ENCODE measurements around the gene JOSD1.

Gene JOSD1

DNA sequence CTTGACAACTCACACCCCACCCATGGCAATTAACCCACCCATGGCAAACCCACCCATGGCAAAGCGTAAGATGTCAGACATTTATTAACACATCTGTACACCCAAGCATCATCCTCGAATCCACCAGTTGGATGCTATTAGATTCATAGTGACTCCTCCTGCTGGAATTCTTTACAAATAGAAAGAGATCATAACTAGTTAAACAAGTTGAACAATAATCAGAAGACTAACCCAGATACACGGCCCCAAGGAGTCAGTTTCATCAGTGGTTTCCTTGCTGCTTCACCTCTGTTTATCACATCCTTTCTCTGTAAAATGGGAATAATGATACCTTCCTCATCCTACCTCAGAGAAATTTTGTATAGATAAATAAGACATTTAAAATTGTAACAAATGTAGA is 10.1 kb upstream of the JOSD1 start:
- no peak for DNase-seq

GRCh38 chr22:38710351-38710750 is 9.6 kb upstream of the JOSD1 start:
- no peak for DNase-seq

GRCh38 chr22:38709306-38709705 is 8.6 kb upstream of the JOSD1 start:
- no peak for DNase-seq

DNA sequence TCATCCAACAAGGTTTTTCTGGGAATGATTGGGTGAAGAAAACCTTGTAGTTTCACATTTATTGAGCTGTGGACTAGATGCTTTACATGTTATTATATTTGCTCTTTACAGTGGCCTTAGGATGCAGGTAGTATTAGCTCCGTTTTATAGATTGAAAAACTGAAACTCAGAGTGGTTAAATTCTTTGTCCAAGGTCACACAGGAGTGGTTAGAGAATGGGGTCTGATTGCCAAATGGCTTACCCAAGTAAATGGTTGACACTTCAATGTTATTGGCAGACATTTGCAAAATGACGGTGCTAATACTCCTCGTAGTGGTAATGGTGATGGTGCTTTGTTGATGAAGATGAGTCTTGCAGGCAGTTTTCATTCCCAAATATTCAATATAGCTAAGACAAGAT is 7.2 kb upstream of the JOSD1 start:
- no peak for DNase-seq

GRCh38 chr22:38707346-38707745 is 6.6 kb upstream of the JOSD1 start:
- DNase-seq = no peak

DNA sequence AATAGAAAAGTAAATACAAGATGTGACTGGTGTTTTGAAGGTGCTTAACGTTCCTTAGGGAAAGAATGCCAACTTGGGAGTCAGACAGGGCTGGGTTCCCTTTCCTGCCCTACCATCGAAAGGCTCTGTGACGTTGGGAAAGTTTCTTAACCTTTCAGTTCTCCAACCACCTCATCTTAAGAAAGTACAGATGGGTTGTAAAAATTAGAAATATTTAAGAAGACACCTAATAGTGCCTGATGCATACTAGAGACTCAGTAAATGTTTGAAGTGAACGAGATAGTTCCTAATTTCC is 6.1 kb upstream of the JOSD1 start:
- DNase-seq = no peak

DNA sequence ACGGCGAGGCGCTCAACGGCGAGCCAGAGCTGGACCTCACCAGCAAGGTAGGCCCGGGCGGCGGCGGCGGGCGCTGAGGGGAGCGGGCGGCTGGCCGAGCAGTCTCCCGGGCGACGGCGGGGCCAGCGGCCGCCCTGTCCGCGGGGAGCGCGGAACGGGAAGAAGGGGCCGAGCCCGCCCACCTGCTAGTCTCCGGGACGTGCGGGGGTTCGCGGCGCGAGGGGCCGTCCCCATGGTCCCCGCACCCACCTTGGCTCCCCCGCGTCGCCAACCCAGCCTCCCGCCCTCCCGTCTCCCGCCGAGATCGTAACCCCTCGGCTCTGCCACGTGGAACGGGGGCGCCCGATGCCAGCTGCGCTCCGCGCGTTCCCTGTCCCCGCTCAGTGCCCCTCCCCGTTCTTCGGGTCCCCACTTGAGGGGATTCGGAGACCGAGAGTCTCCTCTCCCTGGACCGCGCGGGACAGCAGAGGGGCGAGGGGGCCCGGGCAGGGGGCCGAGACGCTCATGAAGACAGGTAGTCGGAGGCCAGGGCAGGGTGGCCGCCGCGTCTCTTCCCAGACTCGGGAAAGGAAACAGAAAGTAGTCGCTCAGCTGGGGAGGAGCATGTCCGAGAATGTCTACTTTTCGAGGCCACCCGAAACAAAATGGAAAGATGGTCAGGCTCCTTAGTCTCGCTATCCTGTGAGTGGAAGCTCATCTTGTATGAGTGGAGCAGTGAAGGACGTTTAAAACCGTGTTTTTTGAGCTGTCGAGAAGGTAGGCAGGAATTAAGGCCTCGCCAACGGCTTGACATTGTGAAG is 5.6 kb upstream of the JOSD1 start:
- DNase-seq = peak; percentile 41 to 64

DNA sequence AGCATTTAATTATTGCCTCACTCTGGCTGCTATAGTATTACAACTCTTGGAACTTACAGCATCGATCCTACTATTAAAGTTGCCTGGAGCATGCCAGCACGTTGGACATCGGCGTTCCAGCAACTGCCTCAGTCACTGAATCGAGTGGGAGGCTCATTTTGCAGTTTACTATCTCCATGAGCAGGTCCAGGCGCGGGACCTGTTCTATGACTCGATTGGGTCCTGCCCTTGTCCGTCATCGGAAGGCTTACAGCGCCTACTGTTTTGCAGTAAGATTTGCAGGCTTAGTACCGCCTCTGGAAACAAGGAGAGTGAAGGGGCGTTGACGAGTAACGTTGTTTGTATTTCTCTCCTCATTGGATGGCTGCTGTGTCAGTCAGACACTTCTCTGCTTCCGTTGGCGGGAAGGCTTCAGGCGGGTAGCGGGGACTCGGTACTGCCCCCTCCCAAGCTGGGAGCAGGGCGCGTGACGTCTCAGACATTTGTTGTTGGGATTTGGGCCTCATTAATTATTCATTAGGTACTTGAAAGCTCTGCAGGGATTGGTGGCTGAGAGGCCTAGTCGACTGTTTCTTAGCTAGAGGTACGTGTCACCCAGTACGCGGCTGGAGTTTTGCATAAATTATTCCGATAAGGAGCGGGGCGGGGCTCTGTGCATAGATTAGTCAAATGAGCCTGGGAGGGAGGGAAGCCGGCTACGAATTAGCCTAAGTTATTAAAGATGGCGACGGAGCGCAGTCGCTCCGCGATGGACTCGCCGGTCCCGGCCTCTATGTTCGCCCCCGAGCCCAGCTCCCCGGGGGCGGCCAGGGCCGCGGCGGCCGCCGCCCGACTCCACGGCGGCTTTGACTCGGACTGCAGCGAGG is 4.7 kb upstream of the JOSD1 start, which contains the start of gene GTPBP1:
Gene GTPBP1, plus strand, starts transcription at position 710 of the 866 bp plus-strand sequence. Its CDS starts 12 bp downstream, at position 722.
- peak; percentile 99 to 100 for DNase-seq

DNA sequence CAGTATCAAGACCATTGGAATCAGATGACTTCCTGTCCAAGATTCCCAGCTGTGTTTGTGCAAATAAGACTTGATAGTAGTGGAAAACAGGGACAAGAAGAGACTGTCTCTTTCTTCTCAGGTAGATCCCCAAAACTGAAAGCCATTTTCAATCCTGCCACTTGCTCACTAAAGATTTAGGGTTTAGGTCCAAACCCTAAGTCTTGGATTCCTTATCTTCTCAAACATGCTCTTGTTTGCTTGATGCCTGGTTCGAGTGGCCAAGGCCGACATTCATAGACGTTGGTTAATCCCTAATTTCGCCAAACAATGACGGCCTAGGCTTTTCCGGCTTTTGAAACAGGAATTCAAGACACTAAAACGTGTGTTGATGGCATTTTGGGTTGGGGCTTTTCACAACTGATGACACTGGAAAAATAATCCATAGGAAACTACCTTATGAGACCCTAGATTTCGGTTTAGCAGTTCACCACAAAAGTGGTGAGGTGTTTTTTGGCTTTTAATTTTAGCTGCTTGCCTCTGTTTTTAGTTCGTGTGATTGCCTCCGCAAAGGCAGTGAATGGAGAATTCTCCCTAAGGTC is 4.0 kb upstream of the JOSD1 start:
- DNase-seq = no peak

GRCh38 chr22:38700270-38700788 is 414 bp downstream of the JOSD1 start:
- DNase-seq = no peak

DNA sequence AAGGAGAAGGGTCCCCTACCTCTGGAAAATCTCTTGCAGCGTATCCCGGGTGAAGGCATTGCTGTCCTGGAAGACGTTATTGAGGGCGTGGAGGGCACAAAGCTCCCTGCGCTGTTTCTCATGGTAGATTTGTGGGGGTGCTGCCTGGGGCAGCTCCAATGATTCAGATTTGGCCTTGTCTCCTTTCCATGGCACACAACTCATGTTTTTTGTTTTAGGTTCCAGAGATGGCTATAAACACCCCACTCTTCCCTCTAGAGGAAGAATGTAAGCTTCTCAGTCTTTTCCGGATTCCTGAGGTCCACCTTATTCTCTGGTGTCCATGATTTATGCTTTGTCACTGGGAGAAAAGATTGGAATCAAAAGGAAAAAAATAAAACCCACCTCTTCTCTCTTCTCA is 959 bp downstream of the JOSD1 start:
- no peak for DNase-seq

GRCh38 chr22:38699143-38699542 is 1.6 kb downstream of the JOSD1 start:
- DNase-seq = no peak

- DNase-seq = no peak
These were observed 2.2 kb downstream of the JOSD1 start for GRCh38 chr22:38698407-38699094.

DNA sequence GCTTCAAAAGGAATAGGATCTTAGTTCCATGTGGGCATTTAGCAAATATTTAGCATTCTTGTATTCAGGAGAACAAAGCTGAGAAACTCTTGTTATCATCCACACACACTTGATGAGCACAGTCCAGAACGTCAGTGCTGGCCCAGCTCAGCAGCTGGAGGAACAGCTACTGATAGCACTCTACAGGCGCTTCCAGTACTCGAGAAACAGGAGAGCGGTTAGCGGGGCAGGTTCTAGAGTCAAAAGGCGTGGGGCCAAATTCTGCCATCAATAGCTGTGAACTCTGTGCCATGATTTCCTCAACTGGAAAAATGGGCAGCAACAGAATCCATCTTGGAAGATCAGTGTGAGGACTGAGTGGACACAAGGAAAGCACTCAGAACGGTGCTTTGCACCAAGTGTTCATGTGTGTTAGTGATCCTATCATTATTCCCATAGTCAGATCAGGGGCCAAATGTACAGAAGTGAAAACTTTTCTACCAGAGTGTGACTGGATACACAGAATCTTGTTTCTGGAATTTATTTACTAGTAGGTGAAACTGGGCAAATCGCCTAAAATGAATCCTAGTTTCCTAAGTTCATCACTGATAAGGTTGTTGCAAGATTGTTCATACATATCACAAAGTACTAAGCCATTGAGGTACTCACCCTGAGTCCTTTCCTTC is 3.2 kb downstream of the JOSD1 start:
- DNase-seq = no peak

DNA sequence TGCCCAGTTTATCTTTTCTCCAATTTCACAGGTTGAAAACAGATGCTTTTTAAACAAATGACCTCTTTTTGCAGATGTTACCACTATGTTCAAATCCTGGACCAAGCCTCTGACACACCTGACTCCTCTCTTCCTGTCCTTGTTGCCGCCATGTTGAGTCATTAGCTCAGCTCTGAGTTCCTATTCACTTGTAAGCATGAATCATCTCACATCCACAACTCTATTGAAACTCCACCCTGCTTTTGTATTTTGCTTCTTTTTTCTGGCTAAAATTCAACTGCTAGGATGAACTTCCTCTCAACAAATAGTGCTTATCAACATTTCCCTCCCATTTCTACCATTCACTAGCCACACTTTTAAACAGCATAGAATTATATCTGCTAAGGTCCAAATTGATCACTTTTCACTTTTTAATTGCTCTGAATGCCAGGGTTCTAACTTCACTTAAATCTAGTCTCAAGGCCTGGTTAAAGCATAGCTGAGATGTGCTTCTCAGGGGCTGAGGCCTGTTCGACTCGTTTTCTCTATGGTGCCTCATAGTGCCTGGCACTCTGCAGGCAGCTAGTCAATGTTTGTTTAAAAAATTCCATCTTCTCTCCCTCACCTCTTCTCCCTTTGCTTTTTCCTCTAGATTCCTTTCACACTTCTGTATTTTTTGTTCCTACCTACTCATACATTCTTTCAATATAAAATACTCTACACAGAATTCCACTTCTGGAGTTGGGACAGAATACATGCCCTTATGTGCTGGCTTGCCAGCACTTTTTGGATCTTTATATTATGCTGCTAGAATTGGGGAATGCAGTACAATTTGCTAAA is 3.9 kb downstream of the JOSD1 start:
- peak; percentile 23 to 37 for DNase-seq

- no peak for DNase-seq
These were observed 5.8 kb downstream of the JOSD1 start for GRCh38 chr22:38694940-38695339.

DNA sequence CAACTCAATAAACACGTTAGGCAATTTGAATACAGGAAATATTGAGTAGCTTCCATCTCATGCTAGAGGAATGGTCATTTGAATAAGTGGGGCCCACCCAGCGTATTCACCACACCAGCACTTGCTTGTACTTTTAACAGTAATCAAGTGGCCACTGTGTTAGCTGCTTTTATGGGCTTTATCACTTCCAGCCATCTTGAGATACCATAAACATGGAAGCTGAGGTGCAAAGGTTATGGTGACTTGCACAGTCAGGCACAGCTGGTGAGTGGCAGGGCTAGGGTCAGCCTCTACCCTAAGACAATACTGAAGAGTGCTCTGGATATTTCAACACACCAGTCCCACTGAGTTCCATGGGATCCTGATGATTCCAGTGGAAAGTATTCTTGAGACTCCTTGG is 6.7 kb downstream of the JOSD1 start:
- no peak for DNase-seq

DNA sequence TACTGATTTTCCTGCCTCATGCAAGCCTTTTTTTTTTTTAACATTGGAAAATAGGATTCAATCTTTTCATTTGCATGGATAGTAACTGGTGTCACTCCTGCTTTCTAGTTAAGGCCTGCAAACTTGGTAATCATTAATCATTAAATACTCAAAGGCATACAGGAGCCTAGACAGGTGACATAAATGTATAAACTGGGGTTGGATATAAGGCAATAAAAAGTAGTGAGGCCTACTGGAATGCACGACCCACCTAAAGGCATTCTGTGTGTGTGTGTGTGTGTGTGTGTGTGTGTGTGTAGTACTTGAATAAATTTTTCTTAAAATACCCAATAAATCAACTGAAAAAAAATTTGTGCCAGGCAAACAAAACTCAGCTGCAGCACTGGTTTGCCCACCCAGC is 11.1 kb downstream of the JOSD1 start:
- DNase-seq = no peak

DNA sequence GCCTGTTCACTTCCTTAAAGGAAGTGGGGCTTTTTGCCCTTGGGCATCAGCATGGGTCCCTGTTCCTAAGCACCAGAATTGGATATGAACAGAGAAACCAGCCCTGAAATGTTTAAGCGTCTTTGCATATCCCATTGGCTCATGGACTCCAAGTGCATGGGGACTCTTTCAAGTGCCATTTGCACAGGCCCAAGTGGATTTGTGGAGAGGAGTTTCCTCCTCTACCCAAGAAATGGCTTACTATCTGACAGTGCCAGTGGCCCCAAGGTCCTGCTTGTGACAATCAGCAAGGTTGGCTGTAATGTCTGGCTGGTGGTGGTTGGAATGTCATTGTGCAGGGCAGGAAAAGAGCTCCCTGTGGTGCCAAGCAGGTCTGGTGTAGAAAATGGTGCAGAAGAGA is 15.0 kb downstream of the JOSD1 start:
- no peak for DNase-seq

DNA sequence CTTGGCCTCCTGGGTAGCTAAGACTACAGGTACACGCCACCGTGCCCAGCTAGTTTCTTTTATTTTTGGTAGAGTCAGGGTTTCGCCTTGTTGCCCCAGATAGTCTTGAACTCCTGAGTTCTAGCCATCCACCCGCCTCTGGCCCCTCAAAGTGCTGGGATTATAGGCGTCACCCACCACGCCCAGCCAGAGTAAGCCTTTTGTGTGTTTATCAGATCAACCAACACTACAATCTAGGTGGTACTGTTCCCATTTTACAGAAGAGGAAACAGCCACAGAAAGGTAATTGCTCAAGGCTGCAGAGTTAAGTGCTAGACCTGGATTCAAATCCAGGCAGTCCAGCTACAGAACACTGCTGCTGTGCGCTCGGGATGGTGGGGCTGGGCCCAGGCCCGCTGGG is 15.8 kb downstream of the JOSD1 start:
- DNase-seq = no peak

- DNase-seq = peak; percentile 84 to 87
These were observed 19.0 kb downstream of the JOSD1 start, which contains the start of gene TOMM22 for GRCh38 chr22:38681582-38682335. Gene TOMM22 (plus strand): TSS chr22:38681957. CDS start chr22:38681979, 22 bp downstream.

Measured in CD4-positive, alpha-beta T cell treated with Interferon alpha-2 for 1 hour (primary cell).